ENCODE results near the gene CAP2. TPM values are rescaled to one million over a fixed set of nuclear protein-coding genes. Genes with fewer than 3 reads are reported as not detected.

The CAP2 gene
- total RNA-seq, 1 experiment from 2014 or later: 11.5 TPM

DNA sequence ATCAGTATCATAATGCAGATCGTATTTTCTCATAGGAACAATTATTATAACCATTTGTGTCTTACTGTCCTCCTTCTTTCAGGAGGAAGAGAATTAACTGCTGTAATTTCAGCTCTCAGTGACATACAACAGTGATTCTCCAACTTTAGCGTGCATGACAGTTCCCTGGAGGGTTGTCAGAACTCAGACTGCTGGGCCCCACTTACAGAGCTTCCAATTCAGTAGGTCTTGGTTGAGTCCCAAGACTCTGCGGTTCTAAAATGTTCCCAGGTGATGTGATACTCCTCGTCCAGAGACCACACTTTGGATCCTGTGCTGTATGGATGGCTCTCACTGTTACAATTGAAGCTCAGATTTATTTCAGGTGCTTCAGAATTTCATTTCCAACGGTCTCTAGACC is 72.8 kb downstream of the CAP2 start:
- no peaks in the 10 kb centered on the region for H3K9me3 Mint-ChIP-seq
- Histone ChIP-seq H3K79me1 (ENCODE audit: insufficient read depth, low read depth, low read length, poor library complexity, severe bottlenecking) (no peaks in the 10 kb centered on the region), H4K8ac (replicated peaks; ENCODE audit: insufficient read length, low read depth, low read length) (no peak overlapping the region), H3K14ac (ENCODE audit: insufficient read depth, low read length) (no peak overlapping the region), H2BK5ac (ENCODE audit: insufficient read length, low read length) (no peak overlapping the region), H3K27me3 (ENCODE audit: insufficient read depth, low read length) (no peaks in the 10 kb centered on the region), H3K79me2 (ENCODE audit: insufficient read depth, low read length) (no peaks in the 10 kb centered on the region), H3K27ac (ENCODE audit: insufficient read length, low read depth, low read length) (no peak overlapping the region), H3K4me1 (ENCODE audit: insufficient read depth, low read length) (no peaks in the 10 kb centered on the region; the same call in 1 of the 2 replicates), H4K5ac (ENCODE audit: insufficient read length, low read depth, low read length) (no peak overlapping the region), H4K20me1 (ENCODE audit: control insufficient read depth, insufficient read depth, insufficient read length) (no peaks in the 10 kb centered on the region), H3K9me3 (ENCODE audit: control insufficient read depth, low read depth, low read length) (no peaks in the 10 kb centered on the region), H3K23me2 (ENCODE audit: insufficient read length, low read depth, low read length, poor library complexity, severe bottlenecking) (no peaks in the 10 kb centered on the region), H3K9ac (ENCODE audit: extremely low read depth, insufficient read length, low read length) (no peak overlapping the region), H2BK12ac (ENCODE audit: insufficient read length, low read depth, low read length) (no peak overlapping the region), H3K18ac (ENCODE audit: insufficient read length, low read depth, low read length) (no peak overlapping the region), H2BK20ac (ENCODE audit: low read depth, low read length, poor library complexity, severe bottlenecking) (no peak overlapping the region), H2AFZ (ENCODE audit: low read length) (no peak overlapping the region), H4K91ac (ENCODE audit: insufficient read length, low read depth, low read length) (no peak overlapping the region), H2AK5ac (ENCODE audit: insufficient read length, low read length) (no peak overlapping the region), H3K4ac (ENCODE audit: low read depth, low read length) (no peak overlapping the region), H3K56ac (ENCODE audit: insufficient read length, low read depth, low read length) (no peak overlapping the region), H3K4me2 (ENCODE audit: insufficient read depth, insufficient read length, low read length) (no peak overlapping the region), H2BK120ac (ENCODE audit: low read depth, low read length, poor library complexity, severe bottlenecking) (no peak overlapping the region), H2BK15ac (ENCODE audit: low read depth, low read length) (no peak overlapping the region), H3T11ph (ENCODE audit: low read length) (no peak overlapping the region), H3K23ac (ENCODE audit: insufficient read length, low read depth, low read length) (no peak overlapping the region)
- no CpG with 5 or more reads among the region's 5 CpGs for WGBS (ENCODE audit: extremely low coverage, insufficient read length, low lambda C conversion rate)
- 0 out of 4 replicates have a peak, but pooled peaks cover 0 to 5% of the 10 kb centered on the region in 2 experiments for H3K4me1 Mint-ChIP-seq
- H3K27ac Mint-ChIP-seq: no peak overlapping the region
- H3K36me3 Mint-ChIP-seq (ENCODE audit: insufficient read depth in 1 of 3, low read depth in 3 of 3): no peaks in the 10 kb centered on the region; a peak in 1 of 7 replicates
- TF ChIP-seq, protein P1, sequence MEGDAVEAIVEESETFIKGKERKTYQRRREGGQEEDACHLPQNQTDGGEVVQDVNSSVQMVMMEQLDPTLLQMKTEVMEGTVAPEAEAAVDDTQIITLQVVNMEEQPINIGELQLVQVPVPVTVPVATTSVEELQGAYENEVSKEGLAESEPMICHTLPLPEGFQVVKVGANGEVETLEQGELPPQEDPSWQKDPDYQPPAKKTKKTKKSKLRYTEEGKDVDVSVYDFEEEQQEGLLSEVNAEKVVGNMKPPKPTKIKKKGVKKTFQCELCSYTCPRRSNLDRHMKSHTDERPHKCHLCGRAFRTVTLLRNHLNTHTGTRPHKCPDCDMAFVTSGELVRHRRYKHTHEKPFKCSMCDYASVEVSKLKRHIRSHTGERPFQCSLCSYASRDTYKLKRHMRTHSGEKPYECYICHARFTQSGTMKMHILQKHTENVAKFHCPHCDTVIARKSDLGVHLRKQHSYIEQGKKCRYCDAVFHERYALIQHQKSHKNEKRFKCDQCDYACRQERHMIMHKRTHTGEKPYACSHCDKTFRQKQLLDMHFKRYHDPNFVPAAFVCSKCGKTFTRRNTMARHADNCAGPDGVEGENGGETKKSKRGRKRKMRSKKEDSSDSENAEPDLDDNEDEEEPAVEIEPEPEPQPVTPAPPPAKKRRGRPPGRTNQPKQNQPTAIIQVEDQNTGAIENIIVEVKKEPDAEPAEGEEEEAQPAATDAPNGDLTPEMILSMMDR (conservative IDR thresholded peaks at IDR 0.05): no peak
- H3K27me3 Mint-ChIP-seq (ENCODE audit: low read depth): no peaks in the 10 kb centered on the region
- no peak overlapping the region for H3K4me3 Mint-ChIP-seq
- DNase-seq: no peak
